IPS-18a (cell line): Measurements from ENCODE around the gene SPOCD1.

Source experiments
- H3K27ac ChIP-seq: one replicate; pipeline ENCODE4 v1.5.1; 2013; ENCODE audit warnings: low read length
- H3K27me3 ChIP-seq: one replicate; pipeline ENCODE4 v1.6.1; 2013; ENCODE audit warnings: mild to moderate bottlenecking, low read length; ENCODE audit not compliant: control insufficient read depth, insufficient read depth
- H3K36me3 ChIP-seq: one replicate; pipeline ENCODE4 v1.6.1; 2013; ENCODE audit warnings: low read depth, low read length; ENCODE audit not compliant: control insufficient read depth
- H3K4me1 ChIP-seq: one replicate; pipeline ENCODE4 v1.6.1; 2013; ENCODE audit warnings: low read depth, low read length; ENCODE audit not compliant: control insufficient read depth
- H3K4me3 ChIP-seq: one replicate; pipeline ENCODE4 v1.5.1; 2013; ENCODE audit warnings: low read length
- H3K9ac ChIP-seq: one replicate; pipeline ENCODE4 v1.6.1; 2013; ENCODE audit warnings: mild to moderate bottlenecking, low read length, moderate library complexity
- H3K9me3 ChIP-seq: one replicate; pipeline ENCODE4 v1.6.1; 2013; ENCODE audit warnings: low read depth, low read length; ENCODE audit not compliant: control insufficient read depth

Gene SPOCD1

DNA sequence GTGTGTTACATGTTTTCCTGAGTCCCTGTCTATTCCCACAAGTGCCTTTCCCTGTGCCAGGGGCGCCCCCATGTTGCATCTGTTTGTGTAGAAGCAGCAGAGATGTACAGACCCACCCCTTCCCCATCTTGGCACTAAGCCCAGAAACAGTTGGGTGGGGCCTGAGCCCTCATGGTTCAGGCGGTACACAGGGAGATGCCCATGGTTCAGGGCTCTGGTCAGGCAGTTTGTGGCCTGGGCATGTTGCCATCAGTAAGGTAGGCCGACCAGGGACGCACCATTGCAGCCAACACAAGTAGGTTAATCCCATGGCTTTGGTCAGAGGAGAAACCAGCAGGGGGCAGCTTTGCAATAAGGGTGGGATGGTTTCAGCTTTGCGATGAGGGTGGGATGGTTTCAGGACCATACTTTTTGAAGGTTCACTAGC is 50.8 kb downstream of the SPOCD1 start:
- H3K4me3 ChIP-seq: peak overlapping the region; percentile 23
- no peak overlapping the region for H3K27ac ChIP-seq
- H3K4me1 ChIP-seq: peaks cover 27% of the 10 kb centered on the region
- no peaks in the 10 kb centered on the region for H3K9me3 ChIP-seq
- H3K9ac ChIP-seq: no peak overlapping the region
- peaks cover 30% of the 10 kb centered on the region for H3K27me3 ChIP-seq
- H3K36me3 ChIP-seq: no peaks in the 10 kb centered on the region

DNA sequence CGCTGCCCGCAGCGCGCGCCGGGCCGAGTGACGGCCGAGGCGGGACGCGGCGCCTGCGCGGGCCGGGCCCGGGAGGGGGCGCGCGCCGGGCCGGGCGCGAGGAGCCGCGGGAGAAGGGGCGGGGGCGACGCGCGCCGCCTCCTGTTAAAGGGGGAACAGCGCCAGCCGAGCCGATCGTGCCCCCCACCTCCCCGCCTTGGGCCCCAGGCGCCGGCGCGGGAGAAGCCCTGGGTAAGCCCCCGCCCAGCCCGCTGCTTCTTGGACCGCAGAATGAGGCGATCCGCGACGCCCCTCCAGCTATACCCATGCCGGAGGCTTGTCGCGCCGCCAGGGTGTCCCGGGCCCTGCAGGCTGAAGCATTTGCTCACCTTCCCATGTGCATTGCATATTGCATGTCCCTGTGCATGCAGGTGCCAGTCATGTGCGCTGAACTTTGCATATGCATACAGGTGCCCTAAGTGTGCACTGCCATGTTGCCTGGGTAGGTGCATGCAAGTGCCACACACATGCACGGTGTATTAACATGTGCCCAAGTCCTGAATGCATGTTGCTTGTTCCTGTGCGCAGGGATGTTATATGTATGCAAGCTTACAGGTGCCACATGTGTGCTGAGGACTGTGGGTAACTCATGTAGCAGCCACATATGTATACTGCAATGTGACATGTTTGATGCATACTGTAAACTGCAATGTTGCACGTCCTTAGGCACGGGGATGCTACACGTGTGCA is 51.3 kb downstream of the SPOCD1 start, which contains the start of gene ADGRB2:
Gene ADGRB2, minus strand, starts transcription at position 29 of the 729 bp plus-strand sequence. CDS start 7,119 bp downstream, outside the sequence.
- H3K4me3 ChIP-seq: peak within 1 kb of the TSS; percentile 65
- no peaks in the 10 kb centered on the region for H3K9me3 ChIP-seq
- no peaks in the 10 kb centered on the region for H3K36me3 ChIP-seq
- peaks cover 33% of the 10 kb centered on the region for H3K4me1 ChIP-seq
- H3K27ac ChIP-seq: no peak within 1 kb of the TSS
- H3K9ac ChIP-seq: no peak within 1 kb of the TSS
- H3K27me3 ChIP-seq: peaks cover 30% of the 10 kb centered on the region

DNA sequence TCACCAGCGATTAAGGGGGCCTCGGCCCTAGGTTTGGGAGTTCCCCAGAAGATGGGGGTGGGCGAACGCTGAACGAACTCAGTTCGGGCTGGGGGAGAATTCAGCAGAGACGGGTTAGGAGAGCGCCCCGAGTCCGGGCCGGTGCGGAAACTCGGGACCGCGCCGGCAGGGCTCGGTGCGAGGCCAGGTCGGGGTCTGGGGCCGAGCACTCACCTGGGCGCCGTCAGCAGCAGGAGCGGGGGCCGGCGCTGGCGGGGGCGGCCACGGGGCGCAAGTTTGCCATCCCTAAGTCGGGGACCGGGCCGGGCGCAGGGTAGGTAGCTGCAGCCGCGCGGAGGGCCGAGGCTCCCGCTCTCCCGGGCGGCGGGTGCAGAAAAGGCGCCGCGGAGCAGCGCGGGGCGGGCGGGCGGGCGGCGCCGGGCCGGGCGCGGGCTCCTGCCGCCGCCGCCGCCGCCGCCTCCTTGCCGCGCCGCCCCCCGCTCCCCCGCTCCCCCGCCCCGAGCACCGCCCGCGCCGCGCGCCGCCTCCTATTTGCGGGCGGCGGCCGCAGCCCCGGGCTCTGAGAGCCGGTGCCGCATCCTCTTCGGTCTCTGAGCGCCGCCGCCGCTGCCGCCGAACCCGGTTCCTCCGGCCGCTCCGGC is 52.0 kb downstream of the SPOCD1 start:
- Histone ChIP-seq H3K9me3 (no peaks in the 10 kb centered on the region), H3K36me3 (no peaks in the 10 kb centered on the region), H3K4me3 (peak overlapping the region; percentile 65), H3K27ac (no peak overlapping the region), H3K4me1 (peaks cover 40% of the 10 kb centered on the region), H3K27me3 (peaks cover 30% of the 10 kb centered on the region), H3K9ac (no peak overlapping the region)

DNA sequence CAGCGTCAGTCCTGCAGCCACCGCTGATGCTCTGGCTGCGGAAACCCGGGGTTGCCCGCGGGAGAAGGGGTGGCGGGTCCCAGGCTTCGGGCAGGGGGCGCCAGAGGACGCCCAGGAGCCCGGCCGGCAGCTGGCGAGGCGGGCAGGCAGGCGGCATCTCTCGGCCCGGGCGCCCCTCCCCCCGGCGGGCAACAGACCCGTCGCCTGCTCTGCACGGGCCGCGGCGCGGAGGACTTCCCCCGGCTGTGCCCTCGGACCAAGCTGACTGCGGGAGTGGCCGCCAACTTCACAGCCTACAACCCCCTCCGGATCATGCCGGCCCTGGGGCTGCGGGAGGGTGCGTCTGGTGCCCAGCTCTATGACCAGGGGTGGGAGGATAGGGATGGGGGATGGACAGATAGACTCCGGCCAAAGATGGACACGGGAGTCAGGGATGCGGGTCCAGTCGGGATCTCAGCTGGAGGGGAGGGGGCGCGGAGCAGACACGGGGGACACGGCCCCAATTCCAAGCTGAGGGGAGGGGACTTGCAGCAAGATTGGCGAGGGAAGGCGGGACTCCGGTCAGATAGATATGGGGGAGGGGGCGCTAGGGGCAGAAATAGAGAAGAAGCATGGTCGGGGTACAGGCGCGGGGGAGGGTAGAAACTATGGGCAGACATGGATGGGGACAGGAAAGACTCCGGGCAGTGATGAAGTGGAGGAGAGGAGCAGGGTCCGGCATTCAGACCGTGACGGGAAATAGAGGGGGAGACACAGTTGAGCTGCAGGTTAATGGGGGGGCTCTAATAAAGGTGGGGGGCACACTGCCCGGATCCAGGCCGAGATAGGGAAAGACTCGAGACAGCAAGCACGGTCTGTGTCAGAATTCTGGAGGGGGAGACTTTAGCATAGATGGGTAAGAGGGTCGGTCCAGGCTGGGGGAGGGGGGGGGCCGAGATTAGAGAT is 52.8 kb downstream of the SPOCD1 start:
- no peaks in the 10 kb centered on the region for H3K36me3 ChIP-seq
- no peak overlapping the region for H3K9ac ChIP-seq
- peaks cover 37% of the 10 kb centered on the region for H3K4me1 ChIP-seq
- no peaks in the 10 kb centered on the region for H3K9me3 ChIP-seq
- H3K27ac ChIP-seq: no peak overlapping the region
- peaks cover 30% of the 10 kb centered on the region for H3K27me3 ChIP-seq
- peak overlapping the region; percentile 65 for H3K4me3 ChIP-seq

DNA sequence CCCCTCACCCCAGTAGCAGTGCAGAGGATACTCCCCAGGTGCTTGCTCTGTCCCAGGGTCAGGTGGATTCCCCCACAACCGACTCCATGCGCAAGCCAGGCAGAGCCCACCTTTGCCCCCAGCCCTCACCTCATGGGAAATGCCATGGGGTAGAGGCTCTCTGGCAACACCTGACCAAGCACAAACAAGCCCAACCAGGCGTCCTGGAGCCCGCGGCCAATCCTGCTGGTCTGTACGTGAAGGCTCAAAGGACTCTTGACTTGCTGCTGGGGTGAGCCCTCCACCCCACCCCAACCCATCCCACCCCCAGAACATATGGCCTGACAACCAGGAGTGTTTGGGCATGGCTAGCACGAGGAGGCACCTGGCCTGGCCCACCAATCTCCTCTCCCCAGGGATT is 53.5 kb downstream of the SPOCD1 start:
- Histone ChIP-seq H3K27ac (no peak overlapping the region), H3K27me3 (peaks cover 30% of the 10 kb centered on the region), H3K9me3 (no peaks in the 10 kb centered on the region), H3K4me1 (peaks cover 37% of the 10 kb centered on the region), H3K9ac (no peak overlapping the region), H3K4me3 (no peak overlapping the region), H3K36me3 (no peaks in the 10 kb centered on the region)

DNA sequence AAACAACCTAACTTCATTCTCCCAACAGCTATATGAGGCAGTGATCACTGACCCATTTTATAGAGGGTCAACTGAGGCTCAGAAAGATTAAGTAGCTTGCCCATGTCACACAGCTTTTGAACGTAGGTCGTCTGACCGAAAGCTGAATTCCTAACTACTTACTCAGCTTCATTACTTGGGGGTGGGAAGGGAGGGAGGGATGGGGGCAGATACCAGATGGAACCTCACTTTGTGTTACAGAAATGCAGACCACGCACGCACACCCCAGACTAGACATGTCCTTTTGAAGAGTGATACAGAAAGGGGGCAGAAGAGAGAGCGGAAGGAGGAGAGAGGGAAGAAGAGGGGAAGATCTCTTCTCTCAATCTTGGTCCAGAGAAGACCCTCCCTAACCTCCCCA is 53.9 kb downstream of the SPOCD1 start:
- Histone ChIP-seq H3K9ac (no peak overlapping the region), H3K4me1 (peaks cover 37% of the 10 kb centered on the region), H3K9me3 (no peaks in the 10 kb centered on the region), H3K27ac (no peak overlapping the region), H3K36me3 (no peaks in the 10 kb centered on the region), H3K4me3 (no peak overlapping the region), H3K27me3 (peaks cover 30% of the 10 kb centered on the region)

DNA sequence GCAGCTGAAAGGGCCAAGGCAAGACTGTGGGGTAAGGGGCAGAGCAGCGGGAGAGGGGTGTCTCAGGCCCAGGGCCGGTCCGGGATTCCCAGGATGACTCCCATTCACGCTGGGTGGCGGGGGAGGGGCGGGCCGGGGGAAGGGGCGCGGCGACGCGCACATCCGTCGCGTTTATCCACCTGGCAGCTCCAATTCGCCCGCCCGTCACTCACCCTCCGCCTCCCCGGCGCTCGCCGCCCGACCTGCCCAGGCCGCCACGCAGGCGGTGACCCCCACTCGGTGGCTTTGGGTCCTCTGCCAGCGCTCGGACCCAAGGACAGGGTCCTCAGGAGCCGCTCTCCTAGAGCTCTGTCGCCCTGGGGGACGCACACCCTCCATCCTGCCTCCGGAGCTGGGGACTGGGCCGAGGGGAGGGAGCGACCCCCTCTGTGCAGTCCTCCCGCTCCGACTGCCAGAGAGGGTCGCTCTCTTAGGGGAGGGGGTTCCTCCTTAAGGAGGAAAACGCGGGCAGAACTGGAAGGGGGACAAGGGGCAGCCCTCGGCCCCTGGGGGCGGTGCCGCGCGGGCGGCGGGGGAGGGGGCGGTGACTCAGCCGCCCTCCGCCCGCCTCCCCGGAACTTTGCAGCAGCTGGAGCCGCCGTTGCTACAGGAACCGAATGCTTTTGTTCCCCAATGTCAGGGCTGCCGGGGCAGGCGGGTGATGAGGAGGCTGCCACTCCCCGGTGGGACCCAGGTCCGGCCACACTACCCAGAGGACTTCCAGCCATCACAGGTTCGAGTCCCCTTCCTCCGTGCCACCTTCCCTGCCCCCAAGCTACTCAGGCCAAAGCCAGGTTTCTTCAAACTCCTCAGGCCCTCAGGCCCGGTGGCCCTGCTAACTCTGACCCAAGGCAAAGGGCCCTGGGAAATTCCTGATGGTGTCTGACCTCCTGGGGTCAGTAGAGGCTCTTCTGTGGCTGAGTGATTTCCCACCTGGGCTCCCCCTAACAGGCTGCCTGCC is 55.1 kb downstream of the SPOCD1 start:
- no peaks in the 10 kb centered on the region for H3K9me3 ChIP-seq
- H3K27me3 ChIP-seq: peaks cover 30% of the 10 kb centered on the region
- peak overlapping the region; percentile 51 for H3K9ac ChIP-seq
- peak overlapping the region; percentile 79 for H3K4me3 ChIP-seq
- H3K36me3 ChIP-seq: no peaks in the 10 kb centered on the region
- H3K27ac ChIP-seq: no peak overlapping the region
- peaks cover 37% of the 10 kb centered on the region for H3K4me1 ChIP-seq

DNA sequence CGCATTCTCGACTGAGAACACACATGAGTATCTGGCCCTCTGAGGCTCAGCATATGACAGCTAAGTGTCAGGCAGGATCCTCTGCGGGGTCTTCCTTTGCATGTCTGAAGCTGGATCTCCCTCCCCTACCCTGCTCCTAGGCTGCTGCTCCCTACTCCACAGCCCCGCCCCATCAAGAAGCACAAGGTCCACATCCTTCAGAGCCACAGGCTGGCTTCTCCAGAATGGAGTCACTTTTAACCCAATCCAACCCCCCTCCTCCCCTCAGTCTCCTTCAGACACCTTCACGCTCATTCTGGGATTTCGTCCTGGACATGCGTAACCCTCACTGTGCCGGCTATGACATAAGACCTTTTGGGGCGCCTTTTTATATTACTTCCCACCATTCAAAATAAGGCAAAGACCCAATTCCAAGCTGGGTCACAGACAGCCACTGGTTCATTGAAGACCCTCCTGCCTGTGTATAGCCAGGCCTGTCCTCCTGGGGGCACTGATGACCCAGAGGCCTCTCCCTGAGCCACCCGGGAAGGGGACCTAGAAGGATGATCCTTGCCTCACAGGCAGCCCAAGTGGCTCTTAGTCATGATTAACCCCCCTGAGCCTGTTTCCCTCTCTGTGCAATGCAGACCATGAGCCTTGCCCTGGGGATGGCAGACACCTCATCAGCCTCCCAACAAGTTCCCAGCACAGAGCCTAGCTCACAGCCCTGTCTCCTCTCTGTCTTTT is 56.4 kb downstream of the SPOCD1 start:
- Histone ChIP-seq H3K27me3 (peaks cover 22% of the 10 kb centered on the region), H3K4me1 (peaks cover 28% of the 10 kb centered on the region), H3K9ac (no peak overlapping the region), H3K9me3 (no peaks in the 10 kb centered on the region), H3K4me3 (peak overlapping the region; percentile 79), H3K36me3 (no peaks in the 10 kb centered on the region), H3K27ac (no peak overlapping the region)

DNA sequence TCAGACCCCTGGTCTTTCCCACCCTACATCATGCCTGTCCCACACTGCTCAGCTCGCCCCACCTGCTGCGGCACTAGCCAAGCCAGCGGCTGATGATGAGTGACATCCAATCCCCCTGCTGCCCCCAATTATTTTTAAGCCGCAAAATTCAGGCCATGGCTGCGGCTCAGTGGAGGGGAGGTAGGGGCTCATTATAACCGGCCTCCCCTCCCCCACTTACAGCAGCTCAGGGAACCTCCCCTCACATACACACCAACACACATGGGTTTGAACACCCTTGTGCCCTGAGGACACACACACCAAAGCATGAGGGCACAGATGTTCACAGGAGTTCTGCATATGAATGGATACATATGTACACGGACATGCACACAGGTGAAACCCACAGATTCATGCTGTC is 57.0 kb downstream of the SPOCD1 start:
- H3K4me1 ChIP-seq: peaks cover 28% of the 10 kb centered on the region
- no peak overlapping the region for H3K27ac ChIP-seq
- no peaks in the 10 kb centered on the region for H3K9me3 ChIP-seq
- peaks cover 21% of the 10 kb centered on the region for H3K27me3 ChIP-seq
- H3K36me3 ChIP-seq: no peaks in the 10 kb centered on the region
- no peak overlapping the region for H3K4me3 ChIP-seq
- H3K9ac ChIP-seq: no peak overlapping the region

DNA sequence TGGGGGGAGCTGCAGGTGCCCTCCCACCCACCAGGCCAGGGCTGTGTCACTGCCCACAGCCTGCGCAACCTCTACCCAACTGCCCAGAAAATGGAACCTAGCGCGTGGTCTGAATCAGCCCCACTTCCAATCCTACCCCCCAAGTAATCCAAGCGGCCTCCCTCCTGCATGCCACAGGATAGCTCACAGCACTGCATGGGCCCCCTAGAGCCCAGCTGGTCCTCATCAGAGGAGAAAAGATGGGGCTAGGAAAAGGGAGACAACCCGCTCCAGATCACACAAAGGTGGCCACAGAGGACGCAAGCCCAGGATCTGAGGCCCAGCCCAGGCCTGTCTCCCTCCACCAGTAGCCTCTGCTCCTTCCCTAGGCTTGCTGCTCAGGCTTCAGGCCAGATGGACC is 57.8 kb downstream of the SPOCD1 start:
- Histone ChIP-seq H3K27ac (no peak overlapping the region), H3K9ac (no peak overlapping the region), H3K4me3 (no peak overlapping the region), H3K36me3 (no peaks in the 10 kb centered on the region), H3K27me3 (peaks cover 14% of the 10 kb centered on the region), H3K4me1 (peaks cover 28% of the 10 kb centered on the region), H3K9me3 (no peaks in the 10 kb centered on the region)
